ENCODE measurements around the gene CRYBA1.
"Not testable (repeated sequence)": the region's sequence is repeated elsewhere in the genome, so short reads cannot be mapped to it uniquely, and the experiment has no call there.

CRYBA1 gene

GRCh38 chr17:29246628-29247027 is at the start of gene CRYBA1:
CRYBA1 (plus strand) TSS chr17:29246859; CDS start chr17:29246864, 5 bp downstream.
- no peak within 1 kb of the TSS for H3K4me3 ChIP-seq (ENCODE audit: low read depth, low read length)
- TF ChIP-seq POLR2A (IDR thresholded peaks at IDR 0.05; ENCODE audit: extremely low read depth, insufficient read length) = no peak
- no peak for TF ChIP-seq CTCF (IDR thresholded peaks at IDR 0.05; ENCODE audit: low read depth, low read length)
- no peak for TF ChIP-seq MAX (IDR thresholded peaks at IDR 0.05; ENCODE audit: low read depth, low read length)
- TF ChIP-seq MYC (IDR thresholded peaks at IDR 0.05; ENCODE audit: low read depth, low read length) = no peak
- DNase-seq (ENCODE audit: low read depth) = no peak

GRCh38 chr17:29197516-29198272 is 49.0 kb upstream of the CRYBA1 start:
- no peak for TF ChIP-seq MAX (IDR thresholded peaks at IDR 0.05; ENCODE audit: low read depth, low read length)
- TF ChIP-seq MYC (IDR thresholded peaks at IDR 0.05; ENCODE audit: low read depth, low read length) = no peak
- TF ChIP-seq CTCF (IDR thresholded peaks at IDR 0.05; ENCODE audit: low read depth, low read length) = no peak
- no peak for TF ChIP-seq POLR2A (IDR thresholded peaks at IDR 0.05; ENCODE audit: extremely low read depth, insufficient read length)
- DNase-seq (ENCODE audit: low read depth) = peak; percentile 36
- H3K4me3 ChIP-seq (ENCODE audit: low read depth, low read length) = no peak overlapping the region

GRCh38 chr17:29204068-29204804 is 42.4 kb upstream of the CRYBA1 start:
- H3K4me3 ChIP-seq (ENCODE audit: low read depth, low read length); DNase-seq (ENCODE audit: low read depth): not testable (repeated sequence)

- no peak for DNase-seq (ENCODE audit: low read depth)
- no peak for TF ChIP-seq MYC (IDR thresholded peaks at IDR 0.05; ENCODE audit: low read depth, low read length)
- TF ChIP-seq MAX (IDR thresholded peaks at IDR 0.05; ENCODE audit: low read depth, low read length) = no peak
- no peak for TF ChIP-seq CTCF (IDR thresholded peaks at IDR 0.05; ENCODE audit: low read depth, low read length)
- no peak for TF ChIP-seq POLR2A (IDR thresholded peaks at IDR 0.05; ENCODE audit: extremely low read depth, insufficient read length)
- no peak overlapping the region for H3K4me3 ChIP-seq (ENCODE audit: low read depth, low read length)
Observed at GRCh38 chr17:29205047-29205446, 41.6 kb upstream of the CRYBA1 start.

GRCh38 chr17:29207975-29208374 is 38.7 kb upstream of the CRYBA1 start:
- no peak overlapping the region for H3K4me3 ChIP-seq (ENCODE audit: low read depth, low read length)
- no peak for DNase-seq (ENCODE audit: low read depth)
- TF ChIP-seq POLR2A (IDR thresholded peaks at IDR 0.05; ENCODE audit: extremely low read depth, insufficient read length) (no peak), MAX (IDR thresholded peaks at IDR 0.05; ENCODE audit: low read depth, low read length) (no peak), CTCF (IDR thresholded peaks at IDR 0.05; ENCODE audit: low read depth, low read length) (no peak), MYC (IDR thresholded peaks at IDR 0.05; ENCODE audit: low read depth, low read length) (no peak)

GRCh38 chr17:29209073-29209472 is 37.6 kb upstream of the CRYBA1 start:
- TF ChIP-seq POLR2A (IDR thresholded peaks at IDR 0.05; ENCODE audit: extremely low read depth, insufficient read length) (no peak), CTCF (IDR thresholded peaks at IDR 0.05; ENCODE audit: low read depth, low read length) (no peak)
- DNase-seq (ENCODE audit: low read depth) = no peak
- no peak overlapping the region for H3K4me3 ChIP-seq (ENCODE audit: low read depth, low read length)

All from NB4 (cell line).